ENCODE results near the gene BGLAP.

- TF ChIP-seq CTCF (conservative IDR thresholded peaks at IDR 0.05; ENCODE audit: low read length) = no peak
- TF ChIP-seq EZH2phosphoT487 (IDR thresholded peaks at IDR 0.05; ENCODE audit: borderline replicate concordance) = no peak
Observed at GRCh38 chr1:156282479-156283222, 40.7 kb downstream of the BGLAP start, which contains the start of gene SMG5.

All from Loucy (cell line).